ENCODE data around the gene XXYLT1.

GRCh38 chr3:195194559-195195206 lies 76.3 kb downstream of the XXYLT1 start:
- TF ChIP-seq POLR2AphosphoS5 (IDR thresholded peaks at IDR 0.05; ENCODE audit: low read depth, low read length) (no peak), POLR2A (IDR thresholded peaks at IDR 0.05; ENCODE audit: low read depth, low read length) (no peak)
